ENCODE measurements around the gene PHYKPL. TPM values are rescaled to one million over a fixed set of nuclear protein-coding genes. Genes with fewer than 3 reads are reported as not detected.

Gene PHYKPL
- total RNA-seq, 2 donors from 2014 or later: 54.0 to 68.6 TPM

- intact Hi-C loops (cut with DNase I): no loop called here
- no peak for DNase-seq (ENCODE audit: low spot score)
Observed at GRCh38 chr5:178213003-178213461, 19.6 kb downstream of the PHYKPL start.

- no peak for DNase-seq (ENCODE audit: low spot score)
- intact Hi-C loops (cut with DNase I): no loop called here
Observed at GRCh38 chr5:178212241-178213002, 20.2 kb downstream of the PHYKPL start.

GRCh38 chr5:178211095-178212048 is 21.2 kb downstream of the PHYKPL start:
- intact Hi-C loops (cut with DNase I): no loop called here
- no peak for DNase-seq (ENCODE audit: low spot score)

- intact Hi-C loops (cut with DNase I): no loop called here
- no peak for DNase-seq (ENCODE audit: low spot score)
Observed at GRCh38 chr5:178210686-178211085, 21.9 kb downstream of the PHYKPL start.

- no peak for DNase-seq (ENCODE audit: low spot score)
- intact Hi-C loops (cut with DNase I): no loop called here
Observed at GRCh38 chr5:178210073-178210535, 22.5 kb downstream of the PHYKPL start.

GRCh38 chr5:178209334-178210072 is 23.1 kb downstream of the PHYKPL start:
- DNase-seq (ENCODE audit: low spot score): no peak
- intact Hi-C loops (cut with DNase I): no loop called here

GRCh38 chr5:178208540-178209227 is 23.9 kb downstream of the PHYKPL start:
- intact Hi-C loops (cut with DNase I): no loop called here
- DNase-seq (ENCODE audit: low spot score): peak; percentile 46

- no peak for DNase-seq (ENCODE audit: low spot score)
- intact Hi-C loops (cut with DNase I): no loop called here
Observed at GRCh38 chr5:178207917-178208280, 24.7 kb downstream of the PHYKPL start.

GRCh38 chr5:178207183-178207916 is 25.3 kb downstream of the PHYKPL start:
- DNase-seq (ENCODE audit: low spot score): no peak
- intact Hi-C loops (cut with DNase I): no loop called here

- intact Hi-C loops (cut with DNase I): no loop called here
- DNase-seq (ENCODE audit: low spot score): no peak
Observed at GRCh38 chr5:178206166-178207101, 26.2 kb downstream of the PHYKPL start.

- intact Hi-C loops (cut with DNase I): no loop called here
- no peak for DNase-seq (ENCODE audit: low spot score)
Observed at GRCh38 chr5:178205749-178206047, 26.9 kb downstream of the PHYKPL start.

- intact Hi-C loops (cut with DNase I): no loop called here
- peak; percentile 94 for DNase-seq (ENCODE audit: low spot score)
Observed at GRCh38 chr5:178204935-178205748, 27.5 kb downstream of the PHYKPL start.

- intact Hi-C loops (cut with DNase I): no loop called here
- peak; percentile 99 for DNase-seq (ENCODE audit: low spot score)
Observed at GRCh38 chr5:178204182-178204934, 28.2 kb downstream of the PHYKPL start, which contains the start of gene HNRNPAB. TSS of gene HNRNPAB (plus strand) at chr5:178204533. CDS start at chr5:178204838, 305 bp downstream.

- DNase-seq (ENCODE audit: low spot score): no peak
- intact Hi-C loops (cut with DNase I): no loop called here
Observed at GRCh38 chr5:178203670-178204181, 28.9 kb downstream of the PHYKPL start.

GRCh38 chr5:178202541-178202940 is 30.1 kb downstream of the PHYKPL start:
- DNase-seq (ENCODE audit: low spot score): no peak
- intact Hi-C loops (cut with DNase I): no loop called here

GRCh38 chr5:178201927-178202235 is 30.7 kb downstream of the PHYKPL start:
- intact Hi-C loops (cut with DNase I): no loop called here
- DNase-seq (ENCODE audit: low spot score): no peak

Data from posterior vena cava (tissue), 2 donors.